Endothelial cell of umbilical vein (primary cell): ENCODE measurements around the gene CGRRF1. TPM values are rescaled to one million over a fixed set of nuclear protein-coding genes. Genes with fewer than 3 reads are reported as not detected.

Experiments
- BruUV-seq: library from RNA; stranded (reverse); fragments of 400-500 nt; replicated peaks from 2 replicates; lab custom pipeline; 2021; lab: Mats Ljungman, UMichigan
- CTCF ChIA-PET: fragments of 300-600, 350-600 bp; sonication (Branson Sonifier 250); formaldehyde crosslinking; loops from one replicate; lab custom pipeline; 2021; ENCODE audit warnings: antibody characterized with exemption, inconsistent platforms; lab: Charles Lee
- POLR2A ChIA-PET: fragments of 300-600, 350-600 bp; sonication (Branson Sonifier 250); formaldehyde crosslinking; loops from one replicate; lab custom pipeline; 2021; ENCODE audit warnings: antibody characterized with exemption, inconsistent platforms; lab: Charles Lee
- DNase-seq: peaks from one replicate; pipeline ENCODE4 v3.0.0-alpha.2; 2011; ENCODE audit warnings: low read depth, low spot score
- FAIRE-seq: peaks from 2 replicates; lab custom pipeline; 2011; peaks lifted over from hg19 to GRCh38; lab: Jason Lieb, UNC
- H2AFZ ChIP-seq: 2 replicates; pipeline ENCODE4 v1.6.0; 2012; ENCODE audit warnings: low read depth, low read length, control low read depth, inconsistent platforms
- H3K27ac ChIP-seq: 2 replicates; pipeline ENCODE4 v1.5.1; 2011; ENCODE audit warnings: low read depth, mild to moderate bottlenecking, control low read depth, low read length, moderate library complexity; ENCODE audit not compliant: insufficient read depth
- H3K27me3 ChIP-seq, 2 experiments: 2 replicates each; pipeline versions ENCODE4 v1.6.0 to v1.6.1; 2011; ENCODE audit warnings: low read length in 2 of 2, mixed read lengths in 1 of 2; ENCODE audit not compliant: control insufficient read depth in 2 of 2, insufficient read depth in 2 of 2
- H3K36me3 ChIP-seq, 2 experiments: 2 replicates in 1 of 2; 3 replicates in 1 of 2; pipeline ENCODE4 v1.5.1; 2011; ENCODE audit warnings: low read length in 2 of 2, mild to moderate bottlenecking in 1 of 2, moderate library complexity in 1 of 2; ENCODE audit not compliant: control insufficient read depth in 2 of 2, insufficient read depth in 2 of 2; ENCODE audit errors: extremely low read depth in 1 of 2
- H3K4me1 ChIP-seq: 3 replicates; pipeline ENCODE4 v1.5.1; 2011; ENCODE audit warnings: mild to moderate bottlenecking, low read length; ENCODE audit not compliant: control insufficient read depth, insufficient read depth; ENCODE audit errors: extremely low read depth
- H3K4me2 ChIP-seq: 2 replicates; pipeline ENCODE4 v1.6.1; 2011; ENCODE audit warnings: low read length, control low read depth, mixed read lengths; ENCODE audit not compliant: insufficient read depth
- H3K4me3 ChIP-seq, 3 experiments: fragments of 200-600 bp in 1 of 3; sonication (generic), shearing (Covaris generic) in 1 of 3; replicated peaks in 1 of 3; 2 replicates each; pipeline ENCODE4 v1.5.1; 2011 to 2016; ENCODE audit warnings: control low read depth in 3 of 3, low read length in 3 of 3, mild to moderate bottlenecking in 2 of 3, inconsistent platforms in 1 of 3, low read depth in 1 of 3, moderate library complexity in 1 of 3; ENCODE audit not compliant: insufficient read depth in 1 of 3
- H3K79me2 ChIP-seq: 2 replicates; pipeline ENCODE4 v1.6.0; 2012; ENCODE audit warnings: low read length, inconsistent platforms; ENCODE audit not compliant: control insufficient read depth, insufficient read depth
- H3K9ac ChIP-seq: replicated peaks from 2 replicates; pipeline ENCODE3; 2011; ENCODE audit warnings: low read length, control low read depth; ENCODE audit not compliant: insufficient read depth; ENCODE audit errors: extremely low read depth
- H3K9me1 ChIP-seq: replicated peaks from 3 replicates; pipeline ENCODE4 v1.6.0; 2011; ENCODE audit warnings: mild to moderate bottlenecking, low read length; ENCODE audit not compliant: control insufficient read depth, insufficient read depth; ENCODE audit errors: extremely low read depth
- H3K9me3 ChIP-seq: replicated peaks from 2 replicates; pipeline ENCODE4 v1.5.1; 2012; ENCODE audit warnings: low read length, inconsistent platforms; ENCODE audit not compliant: control insufficient read depth, insufficient read depth
- H4K20me1 ChIP-seq: replicated peaks from 2 replicates; pipeline ENCODE3; 2011; ENCODE audit warnings: mild to moderate bottlenecking, low read length; ENCODE audit not compliant: control insufficient read depth, insufficient read depth; ENCODE audit errors: extremely low read depth
- CTCF ChIP-seq, 2 donors: IDR thresholded peaks; 1 replicate in 1 of 2; 2 replicates in 1 of 2; pipeline ENCODE4 v1.5.1; 2011; ENCODE audit warnings: low read length in 2 of 2, mild to moderate bottlenecking in 2 of 2, moderate library complexity in 2 of 2, control low read depth in 1 of 2, inconsistent platforms in 1 of 2, low read depth in 1 of 2; ENCODE audit not compliant: insufficient read depth in 1 of 2; ENCODE audit errors: extremely low read depth in 1 of 2
- EZH2 ChIP-seq: IDR thresholded peaks from 2 replicates; pipeline ENCODE4 v1.6.1; 2012; ENCODE audit warnings: borderline replicate concordance, low read depth, mild to moderate bottlenecking, moderate library complexity, low read length, inconsistent platforms; ENCODE audit not compliant: severe bottlenecking
- FOS ChIP-seq: IDR thresholded peaks from 2 replicates; pipeline ENCODE4 v1.6.1; 2011; ENCODE audit warnings: mild to moderate bottlenecking, low read length, moderate library complexity, borderline replicate concordance; ENCODE audit not compliant: insufficient read depth
- GATA2 ChIP-seq: IDR thresholded peaks from 2 replicates; pipeline ENCODE4 v1.7.0; 2011; ENCODE audit warnings: low read depth, mild to moderate bottlenecking, moderate library complexity, mixed read lengths, low read length; ENCODE audit not compliant: insufficient read length, insufficient read depth
- JUN ChIP-seq: IDR thresholded peaks from 2 replicates; pipeline ENCODE4 v1.6.1; 2011; ENCODE audit warnings: borderline replicate concordance, low read depth; ENCODE audit not compliant: insufficient read length, insufficient read depth
- MAX ChIP-seq: IDR thresholded peaks from 2 replicates; pipeline ENCODE4 v1.6.1; 2011; ENCODE audit not compliant: insufficient read depth, insufficient read length
- MYC ChIP-seq: IDR thresholded peaks from one replicate; pipeline ENCODE4 v1.6.1; 2011; ENCODE audit warnings: mild to moderate bottlenecking, low read depth, low read length
- POLR2A ChIP-seq: IDR thresholded peaks from 2 replicates; pipeline ENCODE4 v1.6.1; 2012; ENCODE audit warnings: low read depth, mild to moderate bottlenecking, control low read depth, low read length
- POLR2AphosphoS5 ChIP-seq: IDR thresholded peaks from 2 replicates; pipeline ENCODE4 v1.6.1; 2012; ENCODE audit warnings: low read depth, mild to moderate bottlenecking, control low read depth, low read length, moderate library complexity; ENCODE audit not compliant: insufficient read depth
- dilution Hi-C: fragments of 300-500 bp; cut with MboI; formaldehyde crosslinking; loops from one replicate; pipeline ENCODE4 v1.15.0; 2019; ENCODE audit warnings: low sequenced_read_pairs; ENCODE audit not compliant: extremely low pct_ligation_motif_present
- intact Hi-C: fragments of 100-400 bp; cut with micrococcal nuclease; formaldehyde crosslinking; loops from one replicate; pipeline ENCODE4 v1.10.0; 2022
- polyA plus RNA-seq, 4 experiments: library from polyadenylated mRNA; depleted of rRNA in 3 of 4; stranded (reverse) in 3 of 4; unstranded in 1 of 4; fragments of >200 nt; gene quantifications; 2 replicates each; pipeline versions ENCODE4 v1.2.1 to v1.2.3, GENCODE V29; 2011 to 2012; ENCODE audit warnings: missing spikeins in 1 of 4
- total RNA-seq: library from RNA; stranded (reverse); gene quantifications from 2 replicates; pipeline ENCODE4 v1.2.3, GENCODE V29; 2021

Gene CGRRF1
- total and polyA plus RNA-seq, 2 donors (not counting 3 experiments of a cell fraction or from before 2014, with no cell fraction given): 6.6 to 15.7 TPM

GRCh38 chr14:54472315-54472714 is 37.4 kb upstream of the CGRRF1 start:
- Histone ChIP-seq H3K36me3 (peaks cover 0 to 2% of the 10 kb centered on the region in 2 experiments), H3K9ac (no peak overlapping the region), H3K9me3 (no peaks in the 10 kb centered on the region), H3K4me2 (no peak overlapping the region), H3K27ac (no peak overlapping the region), H3K79me2 (no peaks in the 10 kb centered on the region), H3K27me3 (peaks cover 0 to 3% of the 10 kb centered on the region in 2 experiments), H3K4me1 (no peaks in the 10 kb centered on the region), H3K4me3 (no peak overlapping the region), H2AFZ (no peak overlapping the region), H4K20me1 (no peaks in the 10 kb centered on the region), H3K9me1 (no peaks in the 10 kb centered on the region)
- intact Hi-C loops: no loop called here
- dilution Hi-C loops: no loop called here
- BruUV-seq: no TSS peak
- DNase-seq: no peak
- ChIA-PET POLR2A (no interaction called here), CTCF (no interaction called here)
- TF ChIP-seq MYC: no peak
- TF ChIP-seq FOS: no peak
- TF ChIP-seq POLR2A: no peak
- TF ChIP-seq CTCF (IDR thresholded peaks at IDR 0.05; ENCODE audit: extremely low read depth in 1 of 2, insufficient read depth in 1 of 2, low read depth in 1 of 2, low read length in 2 of 2): no peak
- TF ChIP-seq MAX: no peak
- no peak for TF ChIP-seq GATA2
- TF ChIP-seq EZH2: no peak
- no peak for TF ChIP-seq POLR2AphosphoS5
- no peak for TF ChIP-seq JUN
- no peak for FAIRE-seq
